Activated CD4-positive, CD25-positive, alpha-beta regulatory T cell (primary cell): ENCODE results near the gene CCDC17.

Source experiments
- DNase-seq, 4 experiments: peaks; one replicate each; lab custom pipeline; 2025; lab: John Stamatoyannopoulos, UW

Gene CCDC17

DNA sequence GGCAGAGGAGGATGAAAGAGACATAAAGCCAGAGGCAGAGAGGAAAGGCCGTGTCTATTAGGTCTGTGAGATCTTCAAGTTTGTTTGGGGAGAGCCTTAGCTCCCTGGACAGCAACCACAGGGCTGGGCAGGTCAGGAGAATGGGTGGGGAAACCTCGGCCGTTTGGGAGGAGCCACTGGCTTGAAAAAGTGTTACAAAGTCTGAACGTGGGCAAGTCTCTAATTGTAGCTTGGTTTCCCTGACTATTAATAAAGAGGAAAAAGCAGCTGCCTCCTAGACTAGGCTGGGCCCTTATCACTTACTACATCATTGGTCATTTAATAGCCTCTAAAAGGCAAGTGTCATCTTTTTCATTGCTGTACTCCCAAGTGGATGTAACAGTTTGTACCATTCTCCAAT, at the start of gene CCDC17:
Gene CCDC17 (minus strand): TSS at position 83 of the 400 bp plus-strand sequence. CDS start 145 bp downstream, outside the sequence.
- DNase-seq: no peak

DNA sequence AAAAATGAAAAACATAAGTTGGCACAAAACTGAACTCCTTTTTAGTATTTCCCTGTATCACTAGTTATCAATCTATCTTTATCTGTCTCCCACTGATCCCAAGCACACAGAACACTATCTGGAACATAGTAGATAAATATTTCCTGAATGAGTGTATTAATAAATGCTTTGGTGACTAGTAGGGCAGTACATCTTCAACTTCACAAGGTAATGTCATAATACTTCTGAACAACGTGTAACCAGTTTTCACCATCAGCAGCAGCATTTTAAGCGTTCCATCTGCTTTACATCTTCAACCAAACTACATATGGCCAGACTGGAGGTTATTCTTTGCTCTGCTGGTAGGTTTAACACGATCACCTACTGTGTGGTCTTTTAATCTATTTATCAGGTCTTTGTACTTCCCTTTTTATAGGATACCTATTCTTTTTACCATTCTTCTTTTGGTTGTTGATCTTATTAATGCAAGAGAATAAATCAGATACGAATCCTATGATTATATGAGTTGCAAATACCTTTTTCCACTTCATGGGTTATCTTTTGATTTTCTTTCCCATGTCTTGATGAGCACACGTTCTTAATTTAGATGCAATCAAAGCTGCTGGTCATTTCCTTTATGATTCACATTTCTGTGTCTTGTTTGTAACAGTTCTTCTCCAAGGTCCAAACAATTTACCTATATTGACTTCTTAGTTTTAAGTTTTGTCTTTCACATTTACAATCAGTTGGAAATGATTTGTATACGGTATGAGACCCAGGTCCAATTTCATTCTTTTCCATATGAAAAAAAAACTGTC, 46.2 kb upstream of the CCDC17 start:
- no peak for DNase-seq

DNA sequence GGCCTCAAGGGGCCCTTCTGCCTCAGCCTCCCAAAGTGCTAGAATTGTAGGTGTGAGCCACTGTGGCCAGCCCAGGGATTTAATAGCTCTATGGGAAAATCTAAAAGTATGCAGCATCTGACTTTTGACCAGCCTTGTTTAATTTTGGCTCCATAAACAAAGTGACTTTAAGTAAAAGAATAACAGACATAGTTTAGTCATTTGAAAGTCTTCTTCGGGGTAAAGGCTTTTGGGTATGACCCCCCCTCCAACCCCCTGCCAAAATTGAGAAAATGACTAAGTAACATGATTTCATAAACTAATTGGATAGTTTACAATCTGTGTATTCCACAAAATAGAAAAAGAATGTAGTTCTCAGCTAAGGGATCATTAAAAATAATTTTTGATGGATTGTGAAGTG, 45.5 kb upstream of the CCDC17 start:
- DNase-seq: no peak

DNA sequence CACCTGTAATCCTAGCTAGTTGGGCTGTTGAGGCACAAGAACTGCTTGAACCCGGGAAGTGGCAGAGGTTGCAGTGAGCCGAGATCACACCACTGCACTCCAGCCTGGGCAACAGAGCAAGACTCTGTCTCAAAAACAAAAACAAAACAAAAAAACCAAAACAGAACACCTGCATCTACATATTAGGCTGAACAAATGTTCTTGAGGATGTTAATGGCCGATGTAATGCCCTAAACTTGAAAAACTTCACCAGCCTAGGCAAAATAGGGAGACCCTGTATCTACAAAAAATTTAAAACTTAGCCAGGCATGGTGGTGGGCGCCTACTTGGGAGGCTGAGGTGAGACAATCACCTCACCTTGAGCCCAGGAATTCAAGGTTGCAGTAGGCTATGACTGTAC, 44.7 kb upstream of the CCDC17 start:
- no peak for DNase-seq

DNA sequence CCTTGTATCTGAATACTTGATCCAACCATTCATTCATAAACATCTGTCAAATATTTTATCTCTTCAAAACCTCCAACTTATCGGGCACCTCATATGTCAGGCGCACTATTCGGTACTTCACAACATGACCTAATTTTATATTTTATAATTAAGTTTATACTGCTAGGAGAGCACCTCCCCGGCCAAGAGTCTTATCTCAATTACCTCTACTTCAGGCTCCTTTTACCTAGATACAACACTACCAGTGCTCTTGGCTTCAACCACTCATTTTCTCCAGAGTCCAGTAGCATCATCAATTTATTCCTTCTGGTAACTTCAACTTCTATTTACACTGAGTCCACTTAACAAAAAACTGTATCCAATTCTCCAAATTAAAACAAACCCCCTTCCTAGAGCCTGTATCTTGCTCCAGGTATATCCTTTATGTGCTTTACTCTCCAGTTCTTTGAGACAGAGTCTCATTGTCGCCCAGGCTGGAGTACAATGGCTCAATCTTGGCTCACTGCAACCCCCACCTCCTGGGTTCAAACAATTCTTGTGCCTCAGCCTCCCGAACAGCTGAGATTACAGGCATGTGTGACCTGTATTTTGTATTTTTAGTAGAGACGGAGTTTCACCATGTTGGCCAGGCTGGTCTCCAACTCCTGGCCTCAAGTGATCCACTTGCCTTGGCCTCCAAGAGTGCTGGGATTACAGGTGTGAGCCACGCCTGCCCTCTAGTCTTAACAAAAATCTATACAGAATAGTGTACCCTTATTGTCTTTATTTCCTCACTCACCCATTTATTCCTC, 43.7 kb upstream of the CCDC17 start:
- no peak for DNase-seq

DNA sequence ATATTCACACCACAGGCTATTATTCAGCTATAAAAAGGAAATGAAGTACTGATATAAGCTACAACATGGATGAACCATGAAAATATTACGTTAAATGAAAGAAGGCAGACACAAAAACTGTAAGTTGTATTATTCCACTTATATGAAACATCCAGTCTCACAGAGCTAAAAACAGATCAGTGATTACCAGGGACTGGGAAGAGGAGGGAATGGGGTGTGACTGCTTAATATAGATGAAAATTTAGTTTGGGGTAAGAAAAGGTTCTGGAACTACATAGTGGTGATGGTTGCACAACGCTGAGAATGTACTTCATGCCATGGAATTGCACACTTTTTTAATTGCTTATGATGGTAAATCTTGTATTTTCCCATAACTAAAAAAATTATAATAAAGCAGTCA, 43.0 kb upstream of the CCDC17 start:
- DNase-seq: no peak

DNA sequence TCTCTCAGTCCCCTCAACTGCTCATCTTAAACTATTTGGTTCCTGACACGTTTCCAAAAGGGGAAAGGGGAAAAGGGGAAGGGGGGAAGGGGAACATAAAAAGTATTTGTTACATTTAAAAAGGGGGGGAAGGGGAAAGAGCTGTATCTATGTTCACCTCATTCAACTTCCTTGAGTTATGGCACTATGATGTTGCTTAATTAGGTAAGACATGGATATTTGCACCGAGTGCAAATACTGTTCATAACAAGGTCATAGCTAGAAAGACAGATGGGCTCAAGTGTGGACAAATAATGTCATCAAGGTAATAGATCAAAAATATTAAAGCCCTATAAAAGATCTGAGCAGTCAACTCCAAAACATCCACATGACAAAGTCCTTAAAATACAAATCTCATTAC, 36.5 kb upstream of the CCDC17 start:
- DNase-seq: no peak

DNA sequence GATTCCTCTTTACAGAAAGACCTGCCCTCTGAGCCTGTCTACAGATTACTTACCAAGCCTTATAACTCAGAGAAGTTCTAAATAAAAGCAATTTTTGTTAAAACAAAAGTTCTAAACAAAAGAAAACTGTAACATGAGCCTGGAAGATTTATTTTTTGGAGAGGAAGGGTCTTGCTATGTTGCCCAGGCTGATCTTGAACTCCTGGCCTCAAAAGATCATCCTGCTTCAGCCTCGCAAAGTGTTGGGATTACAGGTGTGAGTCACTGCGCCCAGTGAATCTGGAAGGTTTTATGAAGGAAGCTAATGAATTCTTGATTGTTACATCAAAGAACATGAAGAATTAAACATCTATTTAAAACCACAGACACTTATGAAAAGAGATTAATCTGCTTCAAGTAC, 35.4 kb upstream of the CCDC17 start:
- no peak for DNase-seq

DNA sequence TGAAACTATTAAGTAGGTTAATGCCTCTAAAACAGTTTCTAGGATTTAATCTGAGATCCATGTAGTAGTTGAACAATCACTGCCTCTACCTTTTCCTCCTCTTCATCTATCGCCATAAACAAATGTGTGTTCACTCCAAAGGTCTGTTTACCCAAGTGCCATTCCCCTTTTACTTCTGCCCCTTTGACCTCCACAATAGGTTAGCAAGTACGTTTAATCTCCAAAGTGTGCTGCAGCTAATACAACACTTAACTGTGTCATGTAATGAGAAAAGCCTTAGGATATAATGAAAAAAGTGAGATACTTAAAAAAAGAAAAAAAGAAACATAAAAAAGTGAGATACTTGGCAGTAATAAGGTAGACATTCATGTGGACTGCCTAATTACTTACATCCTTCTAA, 34.3 kb upstream of the CCDC17 start:
- DNase-seq: no peak

DNA sequence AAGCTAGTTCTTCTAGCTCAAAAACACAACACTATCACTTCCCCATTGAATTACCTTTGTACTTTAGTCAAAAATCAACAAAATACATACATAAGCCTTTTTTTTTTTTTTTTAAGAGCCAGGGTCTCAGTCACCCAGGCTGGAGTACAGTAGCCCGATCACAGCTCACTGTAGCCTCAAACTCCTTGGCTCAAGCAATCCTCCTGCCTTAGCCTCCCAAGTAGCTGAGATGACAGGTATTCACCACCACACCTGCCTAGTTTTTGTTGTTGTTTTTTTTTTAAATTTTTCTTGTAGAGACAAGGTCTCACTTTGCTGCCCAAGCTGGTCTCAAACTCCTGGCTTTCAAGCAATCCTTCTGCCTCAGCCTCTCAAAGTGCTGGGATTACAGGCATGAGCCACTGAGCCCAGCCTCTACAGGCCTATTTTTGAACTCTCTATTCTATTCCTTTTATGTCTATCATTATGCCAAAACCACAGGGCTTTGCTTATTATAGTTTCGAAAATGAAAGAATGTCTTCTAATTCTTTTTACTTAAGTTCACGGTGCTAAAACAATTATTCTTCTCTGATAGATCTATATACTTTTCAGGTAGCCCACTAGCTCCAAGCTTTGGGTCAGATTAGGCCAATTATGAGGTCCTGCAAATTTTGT, 32.8 kb upstream of the CCDC17 start:
- DNase-seq: no peak

DNA sequence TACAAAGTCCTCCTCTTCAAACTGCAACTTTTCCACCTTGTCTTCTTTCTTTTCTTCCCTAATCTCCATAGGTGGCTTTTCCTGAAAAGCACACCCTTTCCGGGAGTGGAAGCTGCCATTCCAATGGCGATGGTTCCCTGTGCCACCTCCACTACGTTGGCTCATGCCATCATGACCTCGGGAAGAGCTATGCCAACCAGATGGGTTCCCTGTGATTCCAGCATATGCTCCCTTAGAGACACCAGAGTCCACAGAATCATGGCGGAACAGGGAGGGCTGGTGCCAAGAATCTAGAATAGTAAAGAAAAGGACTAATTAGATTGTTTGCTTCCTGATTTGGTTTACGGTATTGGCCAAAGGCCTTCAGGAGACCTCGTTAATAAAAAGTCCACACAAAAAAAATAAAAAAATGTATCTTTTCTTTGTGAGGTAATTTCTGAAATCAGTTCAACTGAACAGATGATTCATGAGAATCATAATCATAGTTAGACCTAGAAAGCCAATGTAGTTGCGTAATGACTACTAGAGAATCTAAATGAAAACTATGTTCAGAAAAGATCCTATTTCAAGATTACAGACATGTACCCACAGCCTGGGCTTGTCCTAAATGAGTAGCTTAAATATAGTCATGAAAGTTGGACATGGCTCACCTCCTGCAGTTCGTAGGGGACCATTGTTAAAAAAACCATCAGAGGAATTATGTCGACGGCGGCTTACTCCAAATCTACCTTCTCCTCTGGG, 30.9 kb upstream of the CCDC17 start:
- DNase-seq: no peak

DNA sequence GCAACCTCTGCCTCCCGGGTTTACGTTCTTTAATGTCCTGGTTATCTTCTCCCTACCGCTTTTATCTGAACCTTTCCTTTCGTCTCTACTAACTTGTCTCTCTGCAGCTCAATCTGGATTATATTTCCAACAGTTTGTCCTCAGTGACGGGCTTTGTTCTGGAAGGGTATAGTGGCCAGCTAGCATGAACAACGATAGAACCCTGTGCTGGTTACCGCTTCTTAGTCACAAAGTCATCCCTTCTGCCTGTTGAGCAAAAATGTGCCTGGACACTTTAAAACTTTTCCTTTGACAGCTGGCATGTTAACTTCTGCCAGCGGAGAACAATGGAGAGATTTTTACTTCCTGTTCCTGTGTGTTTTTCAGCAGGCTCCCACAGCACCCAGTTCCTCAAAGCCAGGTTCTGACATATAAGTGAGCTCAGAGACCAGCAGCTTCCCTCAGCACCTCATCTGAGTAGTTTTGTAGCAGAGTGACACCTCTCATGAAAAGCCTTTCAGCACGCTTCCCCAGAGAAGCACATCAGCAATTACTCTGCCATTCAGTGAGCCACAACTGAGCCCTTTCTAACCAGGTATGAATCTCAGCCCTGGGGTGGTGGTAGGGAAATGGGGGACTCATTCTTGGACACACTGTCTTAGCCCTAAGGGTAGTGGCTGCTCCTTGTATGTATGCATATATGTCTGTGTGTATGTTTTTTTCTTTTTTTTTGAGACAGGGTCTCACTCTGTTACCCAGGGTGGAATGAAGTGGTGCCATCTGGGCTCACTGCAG, 23.6 kb upstream of the CCDC17 start:
- no peak for DNase-seq

DNA sequence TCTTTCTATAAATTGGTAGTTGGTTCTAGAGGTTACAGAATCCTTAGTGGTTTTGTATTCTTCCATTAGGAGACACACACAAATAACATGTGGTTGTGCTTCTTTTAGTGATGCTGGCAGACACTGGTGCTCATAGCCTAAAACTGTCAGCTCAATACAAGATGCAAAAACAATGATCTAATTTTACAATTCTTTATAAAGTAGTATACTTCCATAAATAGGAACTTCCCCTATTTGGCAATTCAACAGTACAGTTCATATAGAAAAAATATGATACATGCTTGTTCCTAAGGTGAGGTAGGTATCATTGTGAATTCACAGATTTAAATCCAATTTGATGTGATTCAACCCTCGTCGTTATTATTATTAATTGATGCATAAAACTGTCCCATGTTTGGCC, 20.8 kb upstream of the CCDC17 start:
- no peak for DNase-seq

DNA sequence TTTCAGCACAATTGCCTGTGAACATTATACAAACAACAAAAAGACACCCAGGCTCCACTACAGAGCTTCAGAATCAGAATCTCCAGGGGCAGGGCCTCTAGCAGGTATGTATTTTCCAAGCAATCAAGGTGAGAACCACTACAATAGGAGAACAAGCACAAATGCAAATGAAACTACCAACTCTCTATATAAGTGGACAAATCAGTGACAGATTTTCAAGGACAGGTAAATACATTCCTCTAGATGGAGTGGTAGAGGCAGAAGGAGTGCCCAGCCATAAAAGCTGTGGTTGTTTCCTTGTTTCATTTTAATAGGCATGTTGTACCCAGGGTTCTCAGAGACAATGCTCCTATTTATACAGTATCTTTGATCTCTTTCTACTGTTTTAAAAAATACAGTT, 20.1 kb upstream of the CCDC17 start:
- no peak for DNase-seq

DNA sequence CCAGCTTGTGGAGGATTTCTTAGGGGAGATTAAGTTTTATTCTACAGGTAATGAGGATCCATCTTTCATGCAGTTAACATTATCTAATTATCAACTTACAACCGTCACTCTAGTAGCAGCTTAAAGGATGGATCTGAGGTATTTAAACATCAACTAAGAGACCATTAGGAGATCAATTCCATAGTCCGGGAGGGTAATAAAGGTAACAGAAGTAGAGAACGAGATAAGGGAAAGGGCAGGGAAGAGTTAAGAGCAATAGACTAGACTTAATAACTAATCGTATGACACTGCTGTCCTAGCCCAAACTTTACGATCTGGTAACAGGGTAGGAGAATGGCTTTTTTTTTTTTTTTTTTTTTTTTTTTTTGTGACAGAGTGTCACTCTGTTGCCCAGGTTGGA, 19.5 kb upstream of the CCDC17 start:
- no peak for DNase-seq

DNA sequence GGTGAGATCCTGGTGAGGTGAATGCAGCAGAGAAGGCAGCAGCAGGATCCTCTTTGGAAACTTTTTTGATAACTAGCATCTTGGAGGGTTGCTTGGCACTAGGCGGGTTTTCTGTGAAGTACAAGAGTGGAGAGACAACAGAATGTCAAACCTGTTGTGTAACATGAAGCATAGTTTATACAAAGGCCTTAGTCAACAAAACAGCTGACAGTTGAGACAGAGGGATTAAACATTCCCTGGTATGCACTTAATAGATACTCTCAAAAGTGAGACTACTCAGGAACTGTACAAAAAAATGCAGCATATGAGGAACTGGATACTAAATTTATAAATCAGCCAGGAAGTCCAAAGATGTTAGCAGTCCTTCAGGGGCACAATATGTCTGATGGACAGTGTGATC, 16.4 kb upstream of the CCDC17 start:
- DNase-seq: no peak

DNA sequence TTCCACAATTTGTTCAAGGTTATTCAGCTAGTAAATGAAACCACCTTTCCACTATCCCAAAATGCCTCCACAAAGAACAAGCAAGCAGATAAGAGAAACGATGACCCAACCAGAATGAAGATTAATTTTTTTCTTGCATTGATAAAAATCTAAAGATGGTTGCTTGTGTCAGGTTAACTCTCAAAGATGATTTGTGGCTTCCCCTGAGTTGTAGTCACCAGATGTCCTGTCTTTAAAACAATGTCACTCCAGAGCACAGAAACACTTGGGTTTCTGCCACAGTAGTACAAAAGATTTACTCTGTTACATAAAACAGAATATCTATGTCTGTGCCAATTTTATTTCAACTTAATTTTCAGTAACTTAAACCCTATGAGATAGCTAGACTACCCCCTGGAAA, 11.4 kb upstream of the CCDC17 start:
- no peak for DNase-seq

DNA sequence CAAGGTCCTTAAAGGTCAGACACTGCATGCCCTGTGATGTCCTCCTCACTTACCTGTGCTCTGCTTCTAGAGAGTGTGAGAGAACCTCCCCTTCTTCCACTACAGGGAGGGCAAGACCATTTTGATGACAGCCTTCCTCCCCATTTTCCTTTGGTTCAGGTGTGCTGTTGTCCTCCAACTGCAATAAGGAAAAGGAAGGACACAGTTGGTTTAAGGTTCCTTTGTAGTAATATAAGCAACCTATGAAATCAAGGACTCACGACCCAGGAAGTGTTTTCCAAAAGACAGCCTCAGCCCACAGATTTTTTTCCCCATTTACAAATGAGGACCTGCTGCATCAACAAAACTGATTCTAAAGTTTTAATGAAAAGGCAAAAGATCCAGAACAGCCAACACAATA, 6.6 kb upstream of the CCDC17 start:
- no peak for DNase-seq

DNA sequence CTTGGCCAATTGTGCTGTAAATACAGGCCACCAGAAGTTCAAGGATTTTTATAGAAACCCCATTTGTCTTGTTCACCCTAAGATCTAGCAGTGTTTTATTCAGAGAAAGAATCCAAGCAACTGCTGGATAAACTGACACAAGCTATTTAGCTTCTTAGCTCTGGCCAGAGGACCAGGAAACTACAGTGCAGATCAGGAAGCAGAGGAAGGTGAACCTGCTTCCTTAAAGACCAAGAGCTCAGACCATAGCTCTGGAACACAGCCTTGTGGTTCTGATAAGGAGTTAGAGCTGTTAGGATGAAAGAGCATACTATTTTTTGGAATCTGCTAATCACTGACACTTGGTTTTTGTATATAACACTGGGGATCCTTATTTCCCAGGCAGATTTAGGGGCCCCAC, 5.2 kb upstream of the CCDC17 start:
- no peak for DNase-seq

DNA sequence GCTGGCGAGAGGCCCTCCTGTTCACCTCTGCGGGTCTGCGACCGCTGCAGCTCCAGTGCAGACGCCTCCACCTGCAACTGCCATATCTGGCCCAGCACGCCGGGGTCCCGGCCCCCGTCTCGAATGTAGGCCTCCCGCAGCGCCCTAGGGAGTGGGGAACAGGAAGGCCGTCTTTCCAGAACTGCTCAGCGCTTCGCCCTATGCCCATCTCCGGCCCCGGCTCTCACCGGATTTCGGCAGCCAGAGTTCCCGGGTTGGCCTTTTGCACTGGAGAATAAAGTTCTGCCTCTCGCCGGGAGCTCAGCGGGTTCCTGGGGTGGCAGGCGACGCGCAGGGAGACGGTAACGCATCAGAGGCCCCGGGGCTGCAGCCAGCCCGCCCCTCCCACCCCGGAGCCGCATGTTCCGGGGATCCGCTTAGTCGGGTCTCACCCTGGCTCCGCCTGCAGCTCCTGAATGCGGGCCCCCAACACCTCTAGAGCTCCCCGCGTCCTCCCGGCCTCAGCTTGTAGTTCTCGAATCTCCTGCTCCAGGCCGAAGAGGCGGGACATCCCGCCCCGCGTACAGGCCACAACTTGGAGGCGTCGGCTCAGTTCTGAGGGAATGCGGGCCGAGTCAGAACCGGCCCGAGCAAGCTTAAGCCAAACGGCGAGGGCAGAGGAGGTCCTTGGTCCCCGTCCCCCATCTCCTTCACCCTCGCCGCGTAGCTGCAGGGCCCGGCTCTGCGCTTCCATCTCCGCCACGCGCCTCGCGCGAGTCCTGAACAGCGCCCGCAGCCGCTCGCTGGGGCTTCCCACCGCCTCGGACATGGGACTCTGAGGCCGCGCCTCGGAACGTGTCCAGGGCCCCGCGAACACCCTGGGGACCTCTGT, 1.1 kb downstream of the CCDC17 start:
- no peak for DNase-seq
